ENCODE results near the gene ARHGEF10L.

Gene ARHGEF10L

DNA sequence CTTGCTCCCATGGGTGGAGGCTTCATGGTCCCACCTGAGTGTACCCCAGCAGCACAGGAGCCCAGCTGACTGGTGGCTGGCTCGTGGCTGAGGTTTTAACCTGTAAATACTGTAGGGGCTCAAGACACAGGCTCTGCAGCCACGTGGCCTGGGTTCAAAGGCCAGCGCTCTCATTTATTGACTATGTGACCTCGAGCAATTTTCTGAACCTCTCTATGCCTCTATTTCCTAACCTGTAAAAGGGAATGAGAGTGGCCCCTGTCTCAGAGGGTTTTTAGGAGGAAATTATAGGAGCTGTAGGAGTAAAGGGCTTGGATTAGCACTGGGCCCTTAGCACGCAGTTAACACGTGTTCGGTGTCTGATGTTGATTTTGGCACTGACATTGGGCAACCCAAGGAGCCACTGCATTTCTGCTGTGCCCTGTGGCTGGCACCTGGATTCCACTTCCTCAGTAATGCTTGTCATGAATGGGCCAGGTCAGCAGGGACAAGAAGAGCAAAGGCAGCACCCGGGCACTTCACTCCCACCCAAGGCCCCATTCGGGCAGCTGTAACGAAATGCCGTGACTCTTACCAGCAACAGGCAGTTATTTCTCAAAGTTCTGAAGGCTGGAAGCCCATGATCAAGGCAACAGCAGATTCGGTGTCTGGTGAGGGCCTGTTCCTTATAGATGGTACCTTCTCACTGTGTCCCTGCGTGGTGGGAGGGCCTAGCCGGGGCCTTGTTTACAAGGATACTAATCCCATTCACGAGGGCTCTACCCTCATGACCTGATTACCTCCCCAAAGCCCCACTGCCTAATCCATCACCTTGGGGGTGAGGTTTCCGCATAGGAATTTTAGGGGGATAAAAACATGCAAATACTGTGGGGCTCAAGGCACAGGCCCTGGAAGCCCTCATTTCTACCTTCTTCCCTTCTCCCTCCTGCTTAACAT lies 25.2 kb downstream of the ARHGEF10L start:
- H3K4me1 Mint-ChIP-seq: peaks cover 2% of the 10 kb centered on the region
- H3K27ac Mint-ChIP-seq: no peak overlapping the region
- no peak for ATAC-seq (ENCODE audit: low read depth)
- no peak for DNase-seq (ENCODE audit: low spot score in 2 of 2)
- H3K4me3 Mint-ChIP-seq: no peak overlapping the region
- no peaks in the 10 kb centered on the region for H3K9me3 Mint-ChIP-seq
- no peaks in the 10 kb centered on the region for H3K36me3 Mint-ChIP-seq
- H3K27me3 Mint-ChIP-seq: peaks cover 6% of the 10 kb centered on the region

DNA sequence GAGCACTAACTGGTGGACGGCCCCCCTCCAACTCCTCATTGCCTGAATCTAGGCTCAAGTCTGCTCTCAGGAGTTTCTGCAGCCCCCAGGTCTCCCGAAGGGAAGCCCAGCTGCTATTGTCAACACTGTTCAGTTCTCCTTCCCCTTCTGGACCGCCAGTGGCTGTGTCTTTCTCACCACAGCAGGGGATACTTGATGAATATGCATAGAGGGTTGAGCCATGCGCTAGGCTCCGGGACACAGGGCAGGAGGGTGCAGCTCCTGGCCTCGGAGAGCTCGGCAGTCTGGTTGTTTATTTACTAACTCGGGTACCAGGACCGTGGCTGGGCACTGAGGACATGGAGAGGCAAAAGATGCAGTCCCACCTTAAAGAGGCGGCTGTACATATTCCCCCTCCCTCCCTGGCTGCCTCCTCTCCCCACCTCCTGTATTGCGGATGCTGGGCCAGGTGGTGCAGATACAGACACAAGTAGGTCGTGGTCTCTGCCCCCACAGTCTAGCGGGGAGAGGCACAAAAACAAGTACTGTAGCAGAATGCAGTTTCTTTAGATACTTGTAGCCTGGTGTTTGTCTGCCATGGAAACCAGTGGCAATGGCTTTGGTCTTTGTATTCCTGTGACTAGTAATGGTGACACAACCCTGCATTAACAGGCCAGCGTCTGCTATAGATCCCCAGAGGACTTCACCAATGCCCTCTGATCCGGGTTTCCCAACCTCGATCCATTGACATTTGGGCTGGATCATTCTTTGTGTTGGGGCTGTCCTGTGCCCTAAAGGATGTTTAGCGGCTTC lies 26.2 kb downstream of the ARHGEF10L start:
- Mint-ChIP-seq H3K9me3 (no peaks in the 10 kb centered on the region), H3K4me1 (peaks cover 2% of the 10 kb centered on the region), H3K27me3 (peaks cover 15% of the 10 kb centered on the region), H3K36me3 (peaks cover 3% of the 10 kb centered on the region), H3K27ac (no peak overlapping the region), H3K4me3 (no peak overlapping the region)
- ATAC-seq (ENCODE audit: low read depth) (no peak), DNase-seq (ENCODE audit: low spot score in 2 of 2) (no peak)

DNA sequence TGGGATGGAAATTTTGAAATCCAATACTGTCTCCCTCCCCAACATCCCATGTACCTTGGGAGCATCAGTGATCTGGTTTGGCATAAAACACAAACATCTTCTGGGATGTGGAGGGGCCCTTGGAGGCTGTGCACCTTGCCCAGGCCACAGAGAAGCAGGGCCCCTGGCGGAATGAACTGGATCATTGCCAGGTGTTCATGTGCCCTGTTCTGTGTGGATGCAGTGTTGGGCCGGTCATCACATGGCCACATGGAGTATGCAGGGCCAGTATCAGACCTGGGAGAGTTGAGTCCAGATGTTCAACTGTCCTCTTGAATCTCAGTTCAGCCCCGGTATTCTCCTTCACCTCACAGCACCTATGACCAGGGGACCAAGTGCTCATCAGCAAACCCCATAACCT lies 26.9 kb downstream of the ARHGEF10L start:
- H3K27ac Mint-ChIP-seq: no peak overlapping the region
- H3K9me3 Mint-ChIP-seq: no peaks in the 10 kb centered on the region
- peaks cover 3% of the 10 kb centered on the region for H3K36me3 Mint-ChIP-seq
- peaks cover 21% of the 10 kb centered on the region for H3K27me3 Mint-ChIP-seq
- ATAC-seq (ENCODE audit: low read depth) (no peak), DNase-seq (ENCODE audit: low spot score in 2 of 2) (no peak)
- H3K4me1 Mint-ChIP-seq: peaks cover 2% of the 10 kb centered on the region
- no peak overlapping the region for H3K4me3 Mint-ChIP-seq

DNA sequence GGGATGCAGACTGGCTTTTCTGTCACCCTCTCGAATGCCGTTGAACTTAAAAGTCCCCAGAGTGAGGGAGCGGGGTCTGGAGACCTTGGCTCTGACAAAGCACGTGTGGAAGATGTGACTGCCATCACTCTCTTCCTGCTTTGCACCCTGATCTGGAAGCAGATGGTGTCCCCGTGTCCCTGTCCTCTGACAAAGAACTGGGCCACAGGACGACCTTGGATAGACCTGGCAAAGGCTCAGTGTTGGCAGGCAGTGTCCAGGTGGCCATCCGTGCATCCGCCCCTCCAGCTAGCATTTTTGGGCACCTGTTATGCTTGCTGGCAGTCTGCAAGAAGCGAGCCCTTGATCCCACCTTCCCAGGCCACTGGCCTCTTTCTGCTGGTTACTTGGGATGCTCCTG lies 27.4 kb downstream of the ARHGEF10L start:
- peaks cover 3% of the 10 kb centered on the region for H3K36me3 Mint-ChIP-seq
- DNase-seq (ENCODE audit: low spot score in 2 of 2) (no peak), ATAC-seq (ENCODE audit: low read depth) (no peak)
- peaks cover 21% of the 10 kb centered on the region for H3K27me3 Mint-ChIP-seq
- no peak overlapping the region for H3K4me3 Mint-ChIP-seq
- H3K4me1 Mint-ChIP-seq: peaks cover 2% of the 10 kb centered on the region
- no peaks in the 10 kb centered on the region for H3K9me3 Mint-ChIP-seq
- H3K27ac Mint-ChIP-seq: no peak overlapping the region

DNA sequence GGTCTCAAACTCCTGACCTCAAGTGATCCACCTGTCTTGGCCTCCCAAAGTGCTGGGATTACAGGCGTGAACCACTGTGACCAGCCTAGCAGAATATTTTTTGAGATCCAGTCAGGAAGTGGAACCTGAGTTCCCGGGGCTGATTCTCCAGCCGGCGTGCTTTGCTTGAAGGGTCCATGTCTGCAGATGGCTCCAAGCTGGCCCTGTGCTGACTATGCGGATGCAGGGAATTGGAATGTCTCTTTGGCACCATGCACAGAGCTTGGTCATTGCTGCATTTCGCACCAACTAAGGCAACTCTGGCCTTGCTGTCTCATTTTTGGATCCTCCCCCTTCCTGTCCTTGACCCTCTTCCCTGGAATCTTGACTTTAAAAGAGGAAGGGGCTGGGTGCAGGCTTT lies 28.1 kb downstream of the ARHGEF10L start:
- Mint-ChIP-seq H3K27ac (no peak overlapping the region), H3K9me3 (no peaks in the 10 kb centered on the region), H3K36me3 (peaks cover 3% of the 10 kb centered on the region), H3K4me3 (no peak overlapping the region), H3K4me1 (peaks cover 2% of the 10 kb centered on the region), H3K27me3 (peaks cover 21% of the 10 kb centered on the region)
- DNase-seq (ENCODE audit: low spot score in 2 of 2) (no peak), ATAC-seq (ENCODE audit: low read depth) (no peak)

DNA sequence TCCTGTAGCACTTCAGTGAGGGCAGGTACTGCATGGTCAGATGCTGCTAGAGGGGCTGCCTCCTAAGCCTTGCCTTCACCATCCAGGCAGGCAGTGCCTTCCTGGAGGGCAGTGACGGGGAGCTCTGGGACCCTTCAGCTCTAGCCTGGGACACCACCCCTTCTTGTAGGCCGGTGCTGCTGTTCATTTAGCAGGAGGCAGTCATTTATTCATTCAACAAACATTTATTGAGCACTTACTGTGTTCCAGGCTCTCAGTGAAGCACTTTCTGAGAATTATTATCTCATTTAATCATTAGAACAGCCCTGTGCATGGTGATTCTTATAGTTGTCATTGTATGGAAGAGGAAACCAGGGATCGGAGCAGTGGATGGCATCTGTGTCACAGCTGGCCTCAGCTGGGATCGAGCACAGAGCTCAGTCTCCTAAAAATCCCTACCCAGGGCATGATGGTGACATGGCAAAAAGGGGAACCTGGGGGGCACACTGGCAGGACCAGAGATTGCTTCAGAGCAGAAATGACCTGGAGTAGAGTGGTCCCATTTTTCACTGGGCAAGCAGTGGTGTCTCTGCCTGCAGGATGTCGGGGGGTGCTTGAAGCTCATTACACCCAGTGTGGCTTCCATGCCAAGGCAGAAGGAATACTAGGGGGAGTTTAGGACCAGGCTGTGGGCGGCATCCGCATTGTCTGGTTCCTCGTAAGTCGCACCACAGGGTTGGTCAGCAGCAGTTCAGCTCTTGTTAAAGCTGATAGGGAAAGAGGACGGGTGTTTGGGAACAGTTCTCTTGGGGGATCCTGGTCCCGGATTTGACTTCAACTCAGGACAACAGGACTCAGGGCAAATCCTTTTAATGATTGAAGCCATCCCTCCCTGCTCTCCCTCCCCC lies 28.8 kb downstream of the ARHGEF10L start:
- H3K27me3 Mint-ChIP-seq: peaks cover 21% of the 10 kb centered on the region
- DNase-seq (ENCODE audit: low spot score in 2 of 2): no peak
- H3K4me1 Mint-ChIP-seq: peaks cover 2% of the 10 kb centered on the region
- peaks cover 3% of the 10 kb centered on the region for H3K36me3 Mint-ChIP-seq
- no peaks in the 10 kb centered on the region for H3K9me3 Mint-ChIP-seq
- H3K4me3 Mint-ChIP-seq: no peak overlapping the region
- H3K27ac Mint-ChIP-seq: no peak overlapping the region
- no peak for ATAC-seq (ENCODE audit: low read depth)

DNA sequence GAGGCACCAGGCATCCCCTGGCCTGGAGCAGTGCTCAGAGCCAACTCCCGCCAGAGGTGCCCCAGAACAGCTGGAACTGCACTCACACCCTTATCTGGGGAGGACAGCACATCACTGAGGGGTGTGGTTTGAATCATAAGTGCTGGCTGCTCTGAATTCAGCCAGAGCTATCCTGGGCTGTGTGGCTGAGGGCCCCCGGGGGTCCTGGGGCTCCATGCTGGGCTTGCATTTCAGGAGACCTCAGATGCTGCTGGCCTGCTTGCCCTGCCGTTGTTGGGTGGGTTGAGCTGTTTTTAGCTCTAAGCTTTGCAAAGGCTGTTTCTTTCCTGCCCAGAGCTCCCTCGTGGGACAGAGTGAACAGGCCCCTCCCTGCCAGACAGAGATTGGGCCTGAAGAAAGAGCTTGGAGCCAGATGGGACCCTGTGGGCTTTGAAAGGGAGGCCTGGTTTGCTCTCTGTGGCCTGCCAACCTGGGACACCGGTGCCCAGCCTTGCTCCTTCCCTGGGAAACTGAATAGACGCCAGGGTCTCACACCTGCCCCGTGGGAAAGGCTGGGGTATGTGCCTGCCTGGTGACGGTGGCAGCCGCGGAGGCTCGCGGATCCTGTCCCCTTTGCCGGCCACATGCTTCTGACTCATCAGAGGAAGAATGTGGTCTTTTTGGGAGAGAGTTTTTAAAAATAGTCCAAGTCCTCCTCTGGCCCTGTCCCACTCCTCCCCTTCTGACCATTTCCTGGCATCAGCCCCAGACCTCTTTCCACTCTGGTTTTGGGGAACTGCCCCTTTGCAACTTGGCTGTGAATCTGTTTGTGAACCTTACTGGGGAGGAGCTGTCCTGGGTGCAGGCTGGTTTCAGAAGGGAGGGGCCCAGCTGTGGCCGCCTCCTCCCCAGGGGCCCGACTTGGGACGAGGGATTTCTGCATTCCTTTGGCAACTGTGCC lies 30.0 kb downstream of the ARHGEF10L start:
- no peak overlapping the region for H3K4me3 Mint-ChIP-seq
- H3K4me1 Mint-ChIP-seq: peaks cover 2% of the 10 kb centered on the region
- no peaks in the 10 kb centered on the region for H3K9me3 Mint-ChIP-seq
- H3K36me3 Mint-ChIP-seq: peaks cover 3% of the 10 kb centered on the region
- no peak for DNase-seq (ENCODE audit: low spot score in 2 of 2)
- peaks cover 22% of the 10 kb centered on the region for H3K27me3 Mint-ChIP-seq
- no peak for ATAC-seq (ENCODE audit: low read depth)
- H3K27ac Mint-ChIP-seq: no peak overlapping the region

DNA sequence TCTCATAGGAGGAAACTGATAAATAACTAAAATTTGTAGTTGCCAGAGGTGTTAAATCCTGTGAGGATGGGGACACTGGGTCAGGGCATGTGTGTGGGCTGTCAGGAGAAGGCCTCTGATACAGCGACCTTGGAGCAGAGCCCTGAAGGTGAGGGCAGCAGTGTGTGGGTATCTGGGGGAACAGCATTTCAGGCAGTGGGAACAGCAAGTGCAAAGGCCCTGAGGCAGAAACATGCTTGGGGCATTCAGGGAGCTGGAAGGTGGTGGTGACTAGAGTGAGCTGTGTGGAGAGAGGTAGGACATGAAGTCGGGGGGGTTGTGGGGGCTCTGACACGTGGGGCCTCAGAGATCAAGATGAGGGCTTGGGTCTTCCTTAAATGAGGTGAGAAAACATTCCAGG lies 30.7 kb downstream of the ARHGEF10L start:
- Mint-ChIP-seq H3K27me3 (peaks cover 22% of the 10 kb centered on the region), H3K27ac (no peak overlapping the region), H3K4me3 (no peak overlapping the region), H3K9me3 (no peaks in the 10 kb centered on the region), H3K36me3 (peaks cover 3% of the 10 kb centered on the region), H3K4me1 (peaks cover 1% of the 10 kb centered on the region)
- ATAC-seq (ENCODE audit: low read depth) (no peak), DNase-seq (ENCODE audit: low spot score in 2 of 2) (no peak)

DNA sequence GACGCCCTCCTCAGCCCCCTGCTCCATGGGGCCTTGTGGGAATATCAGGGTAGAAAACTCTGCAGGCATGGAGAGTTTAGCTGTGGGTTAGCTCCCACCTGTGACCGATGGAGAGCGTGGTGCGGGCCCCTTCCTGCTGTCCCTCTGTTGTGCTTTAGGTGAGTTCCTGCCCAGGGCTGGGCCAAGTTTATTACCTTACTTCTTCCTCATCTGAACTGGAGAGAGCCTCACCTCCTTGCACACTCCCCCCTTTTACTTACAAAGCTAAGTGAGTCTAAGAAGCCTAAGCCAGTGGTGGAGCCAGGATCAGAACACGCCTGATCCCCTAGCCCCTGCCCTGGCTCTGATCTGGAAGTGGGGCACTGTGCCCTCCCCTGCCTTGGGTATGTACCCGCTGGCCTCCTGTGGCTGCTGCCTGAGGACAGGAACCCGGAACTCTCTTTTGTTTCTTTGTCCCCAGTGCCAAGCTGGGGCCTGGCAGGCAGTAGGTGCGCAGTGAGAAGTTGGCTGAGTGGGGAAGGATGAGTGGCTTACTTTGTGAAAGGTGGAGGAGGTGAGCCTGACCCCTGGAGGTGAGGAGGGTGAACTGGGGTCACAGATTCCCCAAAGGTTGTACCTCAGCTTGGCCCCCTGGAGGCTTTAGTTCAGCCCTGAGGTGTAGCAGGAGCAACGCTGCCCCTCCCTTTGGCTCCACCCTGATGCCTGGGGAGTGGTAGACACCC lies 32.9 kb downstream of the ARHGEF10L start:
- Mint-ChIP-seq H3K27me3 (peaks cover 22% of the 10 kb centered on the region), H3K4me3 (no peak overlapping the region), H3K36me3 (peaks cover 3% of the 10 kb centered on the region), H3K27ac (no peak overlapping the region), H3K4me1 (no peaks in the 10 kb centered on the region), H3K9me3 (no peaks in the 10 kb centered on the region)
- DNase-seq (ENCODE audit: low spot score in 2 of 2): no peak
- ATAC-seq (ENCODE audit: low read depth): peak; percentile 63

DNA sequence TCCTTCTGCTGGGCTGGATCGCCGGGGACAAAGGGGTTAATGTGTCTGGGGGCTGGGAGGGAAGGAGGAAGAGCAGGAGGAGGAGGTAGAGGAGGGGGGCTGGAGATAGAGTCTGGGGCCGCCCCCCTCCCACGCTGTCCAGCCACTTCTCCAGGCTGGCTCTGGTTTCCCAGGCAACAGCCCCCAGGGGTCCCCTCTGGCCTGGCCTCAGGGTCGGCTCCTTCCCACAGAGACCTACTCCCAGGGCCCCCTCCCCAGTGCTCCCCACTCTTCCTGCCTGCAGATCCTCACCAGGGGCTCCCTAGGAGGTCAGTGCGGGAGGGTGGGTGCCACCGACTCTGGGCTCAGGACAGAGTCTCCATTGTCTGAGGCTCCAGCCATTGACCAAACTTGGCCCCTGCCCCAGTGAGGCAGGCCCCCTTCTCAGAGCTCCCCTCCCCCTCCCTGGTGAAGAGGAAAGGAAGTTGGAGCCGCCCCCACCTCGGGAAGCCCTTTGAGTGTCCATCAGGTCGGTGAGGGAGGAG lies 34.1 kb downstream of the ARHGEF10L start:
- Mint-ChIP-seq H3K9me3 (no peaks in the 10 kb centered on the region), H3K27ac (no peak overlapping the region), H3K4me1 (no peaks in the 10 kb centered on the region), H3K36me3 (peaks cover 3% of the 10 kb centered on the region), H3K27me3 (peaks cover 19% of the 10 kb centered on the region), H3K4me3 (no peak overlapping the region)
- DNase-seq (ENCODE audit: low spot score in 2 of 2): no peak
- ATAC-seq (ENCODE audit: low read depth): no peak

DNA sequence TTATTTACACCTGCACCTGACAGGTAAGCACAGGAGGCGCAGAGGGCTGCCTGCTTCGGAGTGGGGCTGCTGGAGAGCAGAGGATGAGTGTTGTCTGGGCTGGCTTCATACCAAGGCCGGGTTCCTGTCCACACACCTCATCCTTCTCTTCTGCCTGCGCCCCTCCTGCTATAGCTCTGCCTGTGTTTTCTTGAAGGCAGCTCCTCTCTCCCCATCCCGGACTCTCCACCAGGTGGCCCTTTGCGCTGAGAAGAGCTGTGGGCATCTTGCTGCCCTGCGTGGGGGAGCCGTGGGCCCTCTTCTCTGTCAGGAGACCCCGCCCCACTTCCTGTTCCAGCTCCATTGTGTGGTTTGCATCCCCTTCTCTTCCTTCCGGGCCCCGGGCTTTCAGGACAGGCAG lies 35.0 kb downstream of the ARHGEF10L start:
- Mint-ChIP-seq H3K9me3 (no peaks in the 10 kb centered on the region), H3K36me3 (peaks cover 3% of the 10 kb centered on the region), H3K4me3 (no peak overlapping the region), H3K27ac (no peak overlapping the region), H3K27me3 (peaks cover 18% of the 10 kb centered on the region), H3K4me1 (no peaks in the 10 kb centered on the region)
- DNase-seq (ENCODE audit: low spot score in 2 of 2) (no peak), ATAC-seq (ENCODE audit: low read depth) (no peak)

DNA sequence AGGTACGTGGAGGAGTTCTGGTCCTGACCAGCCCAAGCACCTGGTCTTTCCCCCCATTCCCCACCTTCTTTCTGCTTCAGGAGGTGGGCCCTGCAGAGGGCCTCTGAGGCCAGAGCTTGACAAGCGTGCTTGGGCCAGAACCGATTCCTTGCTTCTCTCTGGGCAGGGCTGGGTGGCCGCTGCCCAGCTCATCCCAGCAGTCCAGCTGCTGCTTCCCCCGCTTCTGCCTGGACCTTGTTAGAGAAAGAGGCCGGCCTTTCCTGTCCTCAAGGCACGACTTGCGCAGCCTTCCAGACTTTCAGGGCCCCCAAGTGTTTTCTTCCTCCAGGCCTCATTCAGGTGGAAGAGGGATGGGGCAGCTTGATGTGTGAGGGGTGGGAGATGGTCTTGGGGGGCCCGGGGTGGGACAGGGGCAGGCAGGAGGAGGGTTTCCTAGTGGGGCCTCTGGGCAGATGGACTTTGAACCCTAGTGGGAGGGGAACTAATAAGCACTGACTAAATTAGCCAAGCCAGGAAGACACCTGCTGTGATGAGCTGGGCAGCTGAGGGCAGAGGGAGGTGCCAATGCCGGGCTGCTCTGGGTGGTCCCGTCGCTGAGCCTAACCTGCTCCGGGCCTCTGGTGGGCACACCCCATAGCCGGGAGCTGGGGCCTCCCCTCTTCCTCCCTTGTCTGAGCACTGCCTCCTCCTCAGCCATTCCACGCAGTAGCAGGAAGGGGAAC lies 36.5 kb downstream of the ARHGEF10L start:
- no peaks in the 10 kb centered on the region for H3K36me3 Mint-ChIP-seq
- no peak for DNase-seq (ENCODE audit: low spot score in 2 of 2)
- no peak overlapping the region for H3K27ac Mint-ChIP-seq
- ATAC-seq (ENCODE audit: low read depth): no peak
- no peaks in the 10 kb centered on the region for H3K9me3 Mint-ChIP-seq
- H3K4me3 Mint-ChIP-seq: no peak overlapping the region
- H3K27me3 Mint-ChIP-seq: peaks cover 6% of the 10 kb centered on the region
- H3K4me1 Mint-ChIP-seq: peaks cover 2% of the 10 kb centered on the region

Data from memory B cell (primary cell).